Muscle layer of colon (tissue), 2 donors: ENCODE data around the gene C6orf132.

Experiments
- H3K27ac ChIP-seq: one replicate; pipeline ENCODE4 v1.7.0; 2013; ENCODE audit warnings: low read depth, mild to moderate bottlenecking, low read length, moderate library complexity
- H3K27me3 ChIP-seq, 2 donors: one replicate each; pipeline ENCODE4 v1.7.0; 2013; ENCODE audit warnings: low read length in 2 of 2, mild to moderate bottlenecking in 2 of 2; ENCODE audit not compliant: insufficient read depth in 2 of 2, control insufficient read depth in 1 of 2
- H3K36me3 ChIP-seq: one replicate; pipeline ENCODE4 v1.7.0; 2013; ENCODE audit warnings: mild to moderate bottlenecking, low read length; ENCODE audit not compliant: insufficient read depth
- H3K4me1 ChIP-seq: one replicate; pipeline ENCODE4 v1.7.0; 2013; ENCODE audit warnings: mild to moderate bottlenecking, low read length; ENCODE audit not compliant: insufficient read depth
- H3K4me3 ChIP-seq, 2 donors: one replicate each; pipeline ENCODE4 v1.7.0; 2013; ENCODE audit warnings: low read length in 2 of 2, low read depth in 1 of 2, mild to moderate bottlenecking in 1 of 2, moderate library complexity in 1 of 2
- H3K9ac ChIP-seq: one replicate; pipeline ENCODE4 v1.7.0; 2013; ENCODE audit warnings: low read length
- H3K9me3 ChIP-seq: one replicate; pipeline ENCODE4 v1.7.0; 2013; ENCODE audit warnings: mild to moderate bottlenecking, low read length
- donor health status: abdominal sarcoma.
- donor health status: Adenocarcinoma of cecum.

Gene C6orf132

GRCh38 chr6:42110683-42111082 is 31.7 kb downstream of the C6orf132 start:
- no peak overlapping the region for H3K9ac ChIP-seq
- H3K27ac ChIP-seq: no peak overlapping the region
- H3K27me3 ChIP-seq: no peaks in the 10 kb centered on the region
- no peak overlapping the region for H3K4me3 ChIP-seq
- H3K36me3 ChIP-seq: no peaks in the 10 kb centered on the region
- H3K4me1 ChIP-seq: no peaks in the 10 kb centered on the region
- H3K9me3 ChIP-seq: no peaks in the 10 kb centered on the region

- no peak overlapping the region for H3K27ac ChIP-seq
- no peaks in the 10 kb centered on the region for H3K36me3 ChIP-seq
- H3K9ac ChIP-seq: no peak overlapping the region
- H3K9me3 ChIP-seq: no peaks in the 10 kb centered on the region
- peaks cover 0 to 14% of the 10 kb centered on the region in 2 donors for H3K27me3 ChIP-seq
- H3K4me3 ChIP-seq: no peak overlapping the region
- no peaks in the 10 kb centered on the region for H3K4me1 ChIP-seq
Measured at GRCh38 chr6:42108071-42108470, 34.3 kb downstream of the C6orf132 start.

- H3K36me3 ChIP-seq: no peaks in the 10 kb centered on the region
- no peak overlapping the region for H3K27ac ChIP-seq
- peaks cover 6% of the 10 kb centered on the region for H3K4me1 ChIP-seq
Measured at GRCh38 chr6:42106112-42107023, 36.1 kb downstream of the C6orf132 start.

GRCh38 chr6:42105709-42106108 is 36.7 kb downstream of the C6orf132 start:
- Histone ChIP-seq H3K4me1 (peaks cover 10% of the 10 kb centered on the region), H3K27ac (no peak overlapping the region), H3K4me3 (no peak overlapping the region), H3K9ac (no peak overlapping the region), H3K27me3 (peaks cover 0 to 14% of the 10 kb centered on the region in 2 donors), H3K36me3 (no peaks in the 10 kb centered on the region), H3K9me3 (no peaks in the 10 kb centered on the region)

More at GRCh38 chr6:42106112-42107023, 36.1 kb downstream of the C6orf132 start:
- peaks cover 0 to 14% of the 10 kb centered on the region in 2 donors for H3K27me3 ChIP-seq
- H3K4me3 ChIP-seq: no peak overlapping the region
- no peak overlapping the region for H3K9ac ChIP-seq
- no peaks in the 10 kb centered on the region for H3K9me3 ChIP-seq

- H3K27ac ChIP-seq: no peak overlapping the region
- no peaks in the 10 kb centered on the region for H3K9me3 ChIP-seq
- peaks cover 0 to 14% of the 10 kb centered on the region in 2 donors for H3K27me3 ChIP-seq
- H3K9ac ChIP-seq: no peak overlapping the region
- no peak overlapping the region for H3K4me3 ChIP-seq
- peaks cover 10% of the 10 kb centered on the region for H3K4me1 ChIP-seq
- H3K36me3 ChIP-seq: no peaks in the 10 kb centered on the region
Measured at GRCh38 chr6:42105156-42105648, 37.2 kb downstream of the C6orf132 start.

- Histone ChIP-seq H3K4me1 (peaks cover 10% of the 10 kb centered on the region), H3K4me3 (peak overlapping the region in 1 of 2 donors; percentile 41), H3K27ac (no peak overlapping the region), H3K9me3 (no peaks in the 10 kb centered on the region), H3K9ac (no peak overlapping the region), H3K36me3 (no peaks in the 10 kb centered on the region), H3K27me3 (peaks cover 0 to 14% of the 10 kb centered on the region in 2 donors)
Measured at GRCh38 chr6:42104804-42105125, 37.7 kb downstream of the C6orf132 start.

GRCh38 chr6:42104095-42104803 is 38.2 kb downstream of the C6orf132 start:
- Histone ChIP-seq H3K27ac (no peak overlapping the region), H3K4me1 (peaks cover 10% of the 10 kb centered on the region), H3K27me3 (peaks cover 0 to 14% of the 10 kb centered on the region in 2 donors), H3K9ac (no peak overlapping the region), H3K4me3 (peak overlapping the region; percentile 27 to 41), H3K9me3 (no peaks in the 10 kb centered on the region), H3K36me3 (no peaks in the 10 kb centered on the region)

GRCh38 chr6:42103753-42104094 is 38.7 kb downstream of the C6orf132 start:
- Histone ChIP-seq H3K36me3 (no peaks in the 10 kb centered on the region), H3K9ac (no peak overlapping the region), H3K4me1 (peaks cover 10% of the 10 kb centered on the region), H3K27ac (no peak overlapping the region), H3K4me3 (peak overlapping the region in 1 of 2 donors; percentile 27), H3K27me3 (peaks cover 0 to 14% of the 10 kb centered on the region in 2 donors), H3K9me3 (no peaks in the 10 kb centered on the region)

GRCh38 chr6:42103216-42103615 is 39.2 kb downstream of the C6orf132 start:
- Histone ChIP-seq H3K4me3 (no peak overlapping the region), H3K27me3 (peaks cover 0 to 14% of the 10 kb centered on the region in 2 donors), H3K36me3 (no peaks in the 10 kb centered on the region), H3K9me3 (no peaks in the 10 kb centered on the region), H3K9ac (no peak overlapping the region), H3K4me1 (peaks cover 10% of the 10 kb centered on the region), H3K27ac (no peak overlapping the region)

GRCh38 chr6:42101186-42101657 is 41.2 kb downstream of the C6orf132 start:
- peak overlapping the region; percentile 19 for H3K27ac ChIP-seq

GRCh38 chr6:42100029-42100901 is 42.2 kb downstream of the C6orf132 start:
- Histone ChIP-seq H3K36me3 (no peaks in the 10 kb centered on the region), H3K27ac (no peak overlapping the region), H3K4me3 (no peak overlapping the region), H3K9me3 (no peaks in the 10 kb centered on the region), H3K9ac (no peak overlapping the region), H3K4me1 (peaks cover 10% of the 10 kb centered on the region), H3K27me3 (peaks cover 0 to 14% of the 10 kb centered on the region in 2 donors)

More at GRCh38 chr6:42101186-42101657, 41.2 kb downstream of the C6orf132 start:
- Histone ChIP-seq H3K9ac (no peak overlapping the region), H3K27me3 (peaks cover 0 to 14% of the 10 kb centered on the region in 2 donors), H3K9me3 (no peaks in the 10 kb centered on the region), H3K36me3 (no peaks in the 10 kb centered on the region), H3K4me3 (no peak overlapping the region), H3K4me1 (peaks cover 10% of the 10 kb centered on the region)
